Stomach (tissue), 4 donors: ENCODE data around the gene MSI2.

Experiments used
- CTCF ChIP-seq, 7 experiments: fragments of 450-650 bp in 4 of 7; fragments of 200-600 bp in 3 of 7; sonication (generic) in 3 of 7; IDR thresholded peaks; one replicate each; pipeline ENCODE4 v1.5.1; 2016 to 2019; ENCODE audit warnings: antibody characterized with exemption in 7 of 7, control low read depth in 2 of 7, mild to moderate bottlenecking in 1 of 7
- POLR2A ChIP-seq, 4 donors: fragments of 450-650 bp; IDR thresholded peaks; one replicate each; pipeline ENCODE4 v1.6.1; 2016; ENCODE audit warnings: antibody characterized with exemption in 4 of 4, control low read depth in 2 of 4, mild to moderate bottlenecking in 1 of 4, moderate library complexity in 1 of 4
- POLR2AphosphoS5 ChIP-seq, 3 donors: sonication (generic); formaldehyde crosslinking; IDR thresholded peaks; one replicate each; pipeline ENCODE4 v1.6.1; 2016; ENCODE audit warnings: antibody characterized with exemption in 3 of 3

DNA sequence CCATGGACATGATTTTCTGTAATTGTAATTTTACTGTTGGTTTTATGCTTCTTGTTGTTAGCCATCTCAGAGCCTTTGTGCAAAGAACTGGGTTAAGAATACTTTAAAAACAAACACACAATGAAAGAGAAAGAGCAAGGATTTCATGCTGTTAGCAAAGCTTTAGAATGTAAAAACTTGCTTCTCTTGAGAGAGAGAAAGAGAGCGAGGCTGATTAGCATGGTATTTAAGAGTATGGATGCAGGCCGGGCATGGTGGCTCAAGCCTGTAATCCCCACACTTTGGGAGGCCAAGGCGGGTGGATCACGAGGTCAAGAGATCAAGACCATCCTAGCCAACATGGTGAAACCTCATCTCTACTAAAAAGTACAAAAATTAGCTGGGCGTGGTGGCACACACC, 76.2 kb downstream of the MSI2 start:
- TF ChIP-seq POLR2A (IDR thresholded peaks at IDR 0.05) (no peak), CTCF (IDR thresholded peaks at IDR 0.05) (no peak), POLR2AphosphoS5 (IDR thresholded peaks at IDR 0.05) (no peak)
